SIG-M5 (cell line): Measurements from ENCODE around the gene FURIN.
"Not testable (repeated sequence)": the region's sequence is repeated elsewhere in the genome, so short reads cannot be mapped to it uniquely, and the experiment has no call there.

Source experiments
- DNase-seq: peaks from one replicate; lab custom pipeline; 2025; lab: John Stamatoyannopoulos, UW

The FURIN gene

GRCh38 chr15:90916461-90916860 is 48.1 kb downstream of the FURIN start:
- no peak for DNase-seq

GRCh38 chr15:90917569-90917968 is 49.2 kb downstream of the FURIN start:
- DNase-seq = no peak

- DNase-seq = no peak
Observed at GRCh38 chr15:90918034-90918788, 49.8 kb downstream of the FURIN start.

- no peak for DNase-seq
Observed at GRCh38 chr15:90918835-90919234, 50.4 kb downstream of the FURIN start.

- DNase-seq = no peak
Observed at GRCh38 chr15:90921887-90922286, 53.5 kb downstream of the FURIN start.

GRCh38 chr15:90922712-90923322 is 54.4 kb downstream of the FURIN start:
- not testable (repeated sequence) for DNase-seq

- DNase-seq = no peak
Observed at GRCh38 chr15:90924375-90924774, 56.0 kb downstream of the FURIN start.

GRCh38 chr15:90926766-90927165 is 58.4 kb downstream of the FURIN start:
- DNase-seq = not testable (repeated sequence)

- DNase-seq = not testable (repeated sequence)
Observed at GRCh38 chr15:90928106-90928505, 59.7 kb downstream of the FURIN start.

- no peak for DNase-seq
Observed at GRCh38 chr15:90929246-90930019, 61.0 kb downstream of the FURIN start.

GRCh38 chr15:90930861-90931574 is 62.6 kb downstream of the FURIN start:
- no peak for DNase-seq

GRCh38 chr15:90931575-90931827 is 63.1 kb downstream of the FURIN start:
- DNase-seq = no peak

GRCh38 chr15:90931828-90932659 is 63.7 kb downstream of the FURIN start, which contains the start of gene HDDC3:
Gene HDDC3, minus strand, starts transcription at chr15:90932549. Its CDS starts 9 bp downstream, at chr15:90932540.
- peak; percentile 75 for DNase-seq

GRCh38 chr15:90932660-90932991 is 64.2 kb downstream of the FURIN start:
- DNase-seq = no peak
